Naive thymus-derived CD4-positive, alpha-beta T cell (primary cell): Measurements from ENCODE around the gene PAIP1. TPM values are rescaled to one million over a fixed set of nuclear protein-coding genes. Genes with fewer than 3 reads are reported as not detected.
"Not testable (repeated sequence)": the region's sequence is repeated elsewhere in the genome, so short reads cannot be mapped to it uniquely, and the experiment has no call there.

Experiments
- ATAC-seq: fragments of 150-1000 bp; cut with Tn5 transposase; 2 replicates; pipeline ENCODE4 v1.10.0; 2021; ENCODE audit warnings: mild to moderate bottlenecking, moderate library complexity
- CTCF ChIA-PET: fragments of 350-600 bp; sonication (Branson Sonifier 250); formaldehyde crosslinking; loops from one replicate; lab custom pipeline; 2021; ENCODE audit warnings: antibody characterized with exemption; lab: Charles Lee
- POLR2A ChIA-PET: fragments of 350-600 bp; sonication (Branson Sonifier 250); formaldehyde crosslinking; loops from one replicate; lab custom pipeline; 2021; ENCODE audit warnings: antibody characterized with exemption, inconsistent platforms; lab: Charles Lee
- DNase-seq, 9 donors: peaks; one replicate each; pipeline versions ENCODE4 v3.0.0 to v3.0.0-alpha.2; 2020 to 2022; ENCODE audit warnings: mixed read lengths in 1 of 9
- H3K27ac ChIP-seq: one replicate; pipeline ENCODE4 v1.7.0; 2013; ENCODE audit warnings: mild to moderate bottlenecking, low read depth, low read length, moderate library complexity
- H3K27me3 ChIP-seq, 2 donors: one replicate each; pipeline ENCODE4 v1.7.0; 2013; ENCODE audit warnings: low read length in 2 of 2, mild to moderate bottlenecking in 2 of 2, moderate library complexity in 2 of 2; ENCODE audit not compliant: control insufficient read depth in 2 of 2, insufficient read depth in 2 of 2
- H3K36me3 ChIP-seq, 3 experiments: 1 replicate in 2 of 3; 2 replicates in 1 of 3; pipeline ENCODE4 v1.7.0; 2013; ENCODE audit warnings: low read length in 3 of 3, mild to moderate bottlenecking in 3 of 3, moderate library complexity in 1 of 3; ENCODE audit not compliant: insufficient read depth in 3 of 3, control insufficient read depth in 2 of 3
- H3K4me1 ChIP-seq, 2 donors: one replicate each; pipeline ENCODE4 v1.7.0; 2013; ENCODE audit warnings: low read length in 2 of 2, mild to moderate bottlenecking in 2 of 2, moderate library complexity in 1 of 2; ENCODE audit not compliant: control insufficient read depth in 2 of 2, insufficient read depth in 2 of 2
- H3K4me3 ChIP-seq: 2 replicates; pipeline ENCODE4 v1.7.0; 2013; ENCODE audit warnings: mild to moderate bottlenecking, low read length
- H3K9me3 ChIP-seq, 3 experiments: 1 replicate in 2 of 3; 2 replicates in 1 of 3; pipeline ENCODE4 v1.7.0; 2013; ENCODE audit warnings: low read length in 3 of 3; ENCODE audit not compliant: control insufficient read depth in 2 of 3
- H3K27ac Mint-ChIP-seq, 9 donors: one replicate each; pipeline ENCODE4 v1.8.0; 2020 to 2022; ENCODE audit warnings: mixed read lengths in 9 of 9, mild to moderate bottlenecking in 8 of 9, moderate library complexity in 5 of 9, inconsistent platforms in 2 of 9
- H3K27me3 Mint-ChIP-seq, 5 donors: one replicate each; pipeline ENCODE4 v1.8.0; 2021 to 2022; ENCODE audit warnings: mixed read lengths in 5 of 5, mild to moderate bottlenecking in 1 of 5
- H3K36me3 Mint-ChIP-seq, 5 donors: one replicate each; pipeline ENCODE4 v1.8.0; 2020 to 2022; ENCODE audit warnings: mixed read lengths in 5 of 5, mild to moderate bottlenecking in 3 of 5, inconsistent platforms in 1 of 5
- H3K4me1 Mint-ChIP-seq, 7 donors: one replicate each; pipeline ENCODE4 v1.8.0; 2020 to 2022; ENCODE audit warnings: mixed read lengths in 7 of 7, mild to moderate bottlenecking in 3 of 7, inconsistent platforms in 1 of 7
- H3K4me3 Mint-ChIP-seq, 10 donors: one replicate each; pipeline ENCODE4 v1.8.0; 2020 to 2022; ENCODE audit warnings: mild to moderate bottlenecking in 10 of 10, mixed read lengths in 10 of 10, moderate library complexity in 6 of 10, inconsistent platforms in 2 of 10
- H3K9me3 Mint-ChIP-seq, 11 donors: one replicate each; pipeline ENCODE4 v1.8.0; 2020 to 2022; ENCODE audit warnings: mixed read lengths in 11 of 11, mild to moderate bottlenecking in 4 of 11, inconsistent platforms in 1 of 11, moderate library complexity in 1 of 11
- intact Hi-C, 2 donors: fragments of 100-400 bp; cut with micrococcal nuclease; formaldehyde crosslinking; loops; one replicate each; pipeline ENCODE4 v1.15.1; 2023
- polyA plus RNA-seq, 2 donors: library from polyadenylated mRNA; unstranded; fragments of 300-500 nt; fragmentation: Illumina TruSeq; gene quantifications; one replicate each; pipeline ENCODE4 v1.2.3, GENCODE V29; 2021
- total RNA-seq, 6 experiments: library from RNA in 5 of 6; stranded (reverse) in 5 of 6; gene quantifications; 1 replicate in 5 of 6; 2 replicates in 1 of 6; pipeline ENCODE4 v1.2.3 and lab custom pipeline; 2021 to 2026

The PAIP1 gene
- total and polyA plus RNA-seq, 7 experiments from 2014 or later = 20.7 to 47.8 (median 39.2) TPM

DNA sequence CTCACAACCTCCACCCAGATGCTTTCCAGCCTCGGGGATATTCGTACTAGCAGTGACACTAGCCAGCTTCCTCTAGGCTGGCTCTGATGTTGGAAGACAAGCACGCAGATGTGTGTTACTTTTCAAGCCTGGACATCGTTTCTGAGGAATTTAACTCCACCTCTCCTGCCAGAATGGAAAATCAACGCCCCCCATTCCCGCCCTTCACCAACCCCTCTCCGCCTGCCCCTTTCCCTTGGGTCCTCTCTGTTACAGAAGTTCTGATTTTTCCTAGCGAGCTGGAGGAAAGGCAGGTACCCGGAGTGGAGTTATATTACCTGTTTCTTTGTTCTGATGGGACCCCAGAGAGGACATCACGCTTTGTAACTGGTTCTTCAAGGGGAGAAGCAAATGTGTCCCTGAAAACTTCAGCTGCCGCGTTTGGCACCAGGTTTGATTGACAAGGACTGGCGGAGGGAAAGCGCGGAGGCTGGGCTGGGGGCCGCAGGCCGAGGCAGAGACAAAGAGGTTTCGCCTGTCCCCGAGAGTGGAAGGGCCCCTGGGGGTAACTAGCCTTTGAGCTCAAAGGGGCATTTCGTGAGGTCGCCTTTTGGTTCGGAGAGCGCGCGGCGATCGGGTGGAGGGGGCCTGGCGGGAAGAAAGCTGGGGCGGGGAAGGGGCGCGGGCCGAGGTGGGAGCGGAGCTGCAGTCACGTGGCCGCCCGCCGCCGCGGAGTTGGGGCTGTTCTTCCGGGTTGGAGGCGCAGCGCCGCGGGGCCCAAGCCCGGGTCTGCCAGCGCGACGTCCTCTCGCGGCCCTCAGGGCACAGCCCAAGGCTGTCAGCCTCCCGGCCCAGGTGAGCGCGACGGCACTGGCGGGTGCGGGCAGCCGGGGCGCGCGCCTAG is 45.8 kb upstream of the PAIP1 start, which contains the start of gene NNT:
Gene NNT, plus strand, starts transcription at position 720 of the 883 bp plus-strand sequence. CDS start 6,016 bp downstream, outside the sequence.
- peaks cover 26 to 72% (median 60%) of the 10 kb centered on the region in 7 donors for H3K4me1 Mint-ChIP-seq
- POLR2A ChIA-PET = interaction anchor here (0.6 to 5.1 kb wide), 16 partner anchors 9 to 594 kb away, joined by 3 to 73 read pairs (median 3); partner anchors contain the start of genes TMEM267 and ZNF131
- peaks cover 0 to 3% (median 0%) of the 10 kb centered on the region in 11 donors for H3K9me3 Mint-ChIP-seq

GRCh38 chr5:43601454-43602260 is 44.8 kb upstream of the PAIP1 start:
- H3K4me1 ChIP-seq = peaks cover 6 to 14% of the 10 kb centered on the region in 2 donors
- intact Hi-C loops = loop anchor here (1.0 to 10.0 kb wide), 12 partner anchors 205 to 1731 kb away; partner anchors contain the start of genes ZNF131 (in 2 of the 2), ANXA2R (in 1 of the 2), FBXO4 (in 1 of the 2) and HMGCS1 (in 1 of the 2)
- Mint-ChIP-seq H3K27me3 (no peaks in the 10 kb centered on the region), H3K27ac (peak overlapping the region in 8 of 9 donors; percentile 73 to 98 (median 94)), H3K9me3 (peaks cover 0 to 3% (median 0%) of the 10 kb centered on the region in 11 donors), H3K4me1 (peaks cover 27 to 66% (median 55%) of the 10 kb centered on the region in 7 donors), H3K4me3 (peak overlapping the region; percentile 90 to 99 (median 94)), H3K36me3 (peaks cover 5 to 29% (median 19%) of the 10 kb centered on the region in 5 donors)
- no peaks in the 10 kb centered on the region for H3K9me3 ChIP-seq
- H3K27ac ChIP-seq = peak overlapping the region; percentile 87
- H3K27me3 ChIP-seq = no peaks in the 10 kb centered on the region
- POLR2A ChIA-PET = interaction anchor here (1.1 to 5.1 kb wide), 5 partner anchors 44 to 536 kb away, joined by 3 to 73 read pairs (median 18); partner anchors contain the start of gene TMEM267
- DNase-seq = no peak
- ATAC-seq = no peak
- peaks cover 0 to 4% (median 0%) of the 10 kb centered on the region in 3 experiments for H3K36me3 ChIP-seq
- CTCF ChIA-PET = interaction anchor here (1.5 to 2.4 kb wide), 2 partner anchors 30 to 118 kb away, joined by 6 to 9 read pairs; partner anchors contain the start of gene TMEM267
- H3K4me3 ChIP-seq = peak overlapping the region; percentile 78

More for the DNA sequence above, 45.8 kb upstream of the PAIP1 start, which contains the start of gene NNT:
- Histone ChIP-seq H3K27me3 (no peaks in the 10 kb centered on the region), H3K27ac (peak within 1 kb of the TSS; percentile 87), H3K36me3 (peaks cover 0 to 4% (median 0%) of the 10 kb centered on the region in 3 experiments), H3K9me3 (no peaks in the 10 kb centered on the region), H3K4me3 (peak within 1 kb of the TSS; percentile 78), H3K4me1 (peaks cover 6 to 14% of the 10 kb centered on the region in 2 donors)
- peak; percentile 71 to 85 (median 78) for DNase-seq
- peak; percentile 85 for ATAC-seq
- Mint-ChIP-seq H3K4me3 (peak within 1 kb of the TSS; percentile 90 to 99 (median 94)), H3K27me3 (no peaks in the 10 kb centered on the region), H3K27ac (peak within 1 kb of the TSS; percentile 86 to 98 (median 93)), H3K36me3 (peaks cover 2 to 32% (median 16%) of the 10 kb centered on the region in 5 donors)
- intact Hi-C loops = loop anchor here (1.0 to 10.0 kb wide), 18 partner anchors 46 to 1732 kb away; partner anchors contain the start of genes C5orf34 (in 2 of the 2), HMGCS1 (in 2 of the 2), MRPS30 (in 2 of the 2) and ZNF131 (in 2 of the 2)
- CTCF ChIA-PET = interaction anchor here (0.6 to 2.4 kb wide), 5 partner anchors 29 to 493 kb away, joined by 3 to 9 read pairs (median 4); partner anchors contain the start of gene TMEM267

- not testable (repeated sequence) for H3K9me3 Mint-ChIP-seq, H3K27me3 Mint-ChIP-seq, ATAC-seq
These were observed 42.0 kb upstream of the PAIP1 start for GRCh38 chr5:43598927-43599326.

GRCh38 chr5:43592363-43592762 is 35.5 kb upstream of the PAIP1 start:
- no peaks in the 10 kb centered on the region for H3K27me3 Mint-ChIP-seq
- intact Hi-C loops = no loop called here
- H3K27ac Mint-ChIP-seq = no peak overlapping the region
- Histone ChIP-seq H3K9me3 (no peaks in the 10 kb centered on the region), H3K36me3 (no peaks in the 10 kb centered on the region), H3K4me1 (no peaks in the 10 kb centered on the region), H3K27ac (no peak overlapping the region), H3K4me3 (no peak overlapping the region), H3K27me3 (no peaks in the 10 kb centered on the region)
- H3K4me3 Mint-ChIP-seq = no peak overlapping the region
- H3K9me3 Mint-ChIP-seq = no peaks in the 10 kb centered on the region
- H3K4me1 Mint-ChIP-seq = peaks cover 0 to 9% (median 0%) of the 10 kb centered on the region in 7 donors
- no peak for DNase-seq
- CTCF ChIA-PET = no interaction called here
- H3K36me3 Mint-ChIP-seq = peaks cover 4 to 18% (median 13%) of the 10 kb centered on the region in 5 donors
- POLR2A ChIA-PET = no interaction called here
- no peak for ATAC-seq

More at GRCh38 chr5:43598927-43599326, 42.0 kb upstream of the PAIP1 start:
- POLR2A ChIA-PET, H3K4me1 ChIP-seq, H3K36me3 ChIP-seq, DNase-seq, H3K9me3 ChIP-seq, H3K27ac Mint-ChIP-seq, intact Hi-C loops, CTCF ChIA-PET, H3K4me3 ChIP-seq, H3K27me3 ChIP-seq, H3K27ac ChIP-seq: not testable (repeated sequence)
- peaks cover 21 to 42% (median 34%) of the 10 kb centered on the region in 7 donors for H3K4me1 Mint-ChIP-seq
- H3K4me3 Mint-ChIP-seq = peak overlapping the region in 1 of 10 donors; percentile 72
- peaks cover 5 to 16% (median 8%) of the 10 kb centered on the region in 5 donors for H3K36me3 Mint-ChIP-seq

DNA sequence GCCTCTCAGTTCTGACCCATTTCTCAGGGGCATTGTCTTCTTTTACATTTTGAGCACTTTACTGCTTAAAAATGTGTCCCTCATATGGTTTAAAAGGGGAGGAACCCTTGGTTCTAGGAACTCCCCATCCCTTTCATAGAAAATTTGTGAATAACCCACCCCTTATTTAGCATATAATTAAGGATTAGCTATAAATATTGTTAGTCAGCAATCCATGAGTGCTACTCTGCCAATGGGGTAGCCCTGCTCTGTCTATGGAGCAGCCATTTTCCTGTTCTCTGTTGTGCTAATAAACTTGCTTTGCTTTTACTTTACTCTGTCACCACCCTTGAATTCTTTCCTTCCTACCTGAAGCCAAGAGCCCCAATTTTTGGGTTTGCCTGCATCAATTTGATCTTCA is 33.8 kb upstream of the PAIP1 start:
- Histone ChIP-seq H3K36me3 (no peaks in the 10 kb centered on the region), H3K27ac (no peak overlapping the region), H3K4me3 (no peak overlapping the region), H3K27me3 (no peaks in the 10 kb centered on the region), H3K4me1 (no peaks in the 10 kb centered on the region), H3K9me3 (no peaks in the 10 kb centered on the region)
- ChIA-PET CTCF (interaction anchor here (0.6 kb wide), 1 partner anchor 119 kb away, joined by 3 read pairs; no protein-coding TSS in a partner anchor), POLR2A (interaction anchor here (1.0 kb wide), 1 partner anchor 12 kb away, joined by 3 read pairs; the partner anchor contains the start of gene NNT)
- Mint-ChIP-seq H3K4me1 (peaks cover 0 to 7% (median 0%) of the 10 kb centered on the region in 7 donors), H3K9me3 (no peaks in the 10 kb centered on the region), H3K27me3 (no peaks in the 10 kb centered on the region), H3K4me3 (no peak overlapping the region), H3K36me3 (peaks cover 4 to 25% (median 11%) of the 10 kb centered on the region in 5 donors), H3K27ac (peak overlapping the region in 1 of 9 donors; percentile 41)
- ATAC-seq (no peak), DNase-seq (no peak)
- intact Hi-C loops = no loop called here
